ENCODE results near the gene ASB2.

- TF ChIP-seq, protein P1, sequence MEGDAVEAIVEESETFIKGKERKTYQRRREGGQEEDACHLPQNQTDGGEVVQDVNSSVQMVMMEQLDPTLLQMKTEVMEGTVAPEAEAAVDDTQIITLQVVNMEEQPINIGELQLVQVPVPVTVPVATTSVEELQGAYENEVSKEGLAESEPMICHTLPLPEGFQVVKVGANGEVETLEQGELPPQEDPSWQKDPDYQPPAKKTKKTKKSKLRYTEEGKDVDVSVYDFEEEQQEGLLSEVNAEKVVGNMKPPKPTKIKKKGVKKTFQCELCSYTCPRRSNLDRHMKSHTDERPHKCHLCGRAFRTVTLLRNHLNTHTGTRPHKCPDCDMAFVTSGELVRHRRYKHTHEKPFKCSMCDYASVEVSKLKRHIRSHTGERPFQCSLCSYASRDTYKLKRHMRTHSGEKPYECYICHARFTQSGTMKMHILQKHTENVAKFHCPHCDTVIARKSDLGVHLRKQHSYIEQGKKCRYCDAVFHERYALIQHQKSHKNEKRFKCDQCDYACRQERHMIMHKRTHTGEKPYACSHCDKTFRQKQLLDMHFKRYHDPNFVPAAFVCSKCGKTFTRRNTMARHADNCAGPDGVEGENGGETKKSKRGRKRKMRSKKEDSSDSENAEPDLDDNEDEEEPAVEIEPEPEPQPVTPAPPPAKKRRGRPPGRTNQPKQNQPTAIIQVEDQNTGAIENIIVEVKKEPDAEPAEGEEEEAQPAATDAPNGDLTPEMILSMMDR (IDR thresholded peaks at IDR 0.05 in 8 of 11, conservative IDR thresholded peaks at IDR 0.05 in 3 of 11) = no peak
- TF ChIP-seq POLR2A (IDR thresholded peaks at IDR 0.05) = no peak
Observed at GRCh38 chr14:93949511-93950075, 26.8 kb downstream of the ASB2 start.
